Body of pancreas (tissue), 4 donors: Measurements from ENCODE around the gene RABAC1. TPM values are rescaled to one million over a fixed set of nuclear protein-coding genes. Genes with fewer than 3 reads are reported as not detected.

Experiments
- ATAC-seq: fragments of 150-250 bp; one replicate; pipeline ENCODE4 v1.9.1; 2016
- DNase-seq, 4 donors: peaks; one replicate each; pipeline ENCODE4 v3.0.0-alpha.2; 2019
- H3K27ac ChIP-seq, 4 donors: fragments of 200-600 bp; sonication (generic); 1 replicate in 3 of 4; 2 replicates in 1 of 4; pipeline versions ENCODE4 v1.5.1 to v1.6.1; 2016 to 2019; ENCODE audit warnings: mild to moderate bottlenecking in 1 of 4, mixed read lengths in 1 of 4, moderate library complexity in 1 of 4
- H3K27me3 ChIP-seq, 2 donors: fragments of 200-600 bp; sonication (generic); one replicate each; pipeline ENCODE4 v1.6.0; 2016; ENCODE audit warnings: mild to moderate bottlenecking in 1 of 2
- H3K36me3 ChIP-seq, 2 donors: fragments of 200-600 bp; sonication (generic); replicated peaks in 1 of 2; 2 replicates each; pipeline ENCODE4 v1.5.1; 2016; ENCODE audit warnings: low read depth in 2 of 2; ENCODE audit not compliant: insufficient read depth in 1 of 2
- H3K4me1 ChIP-seq: fragments of 200-600 bp; sonication (generic); one replicate; pipeline ENCODE4 v1.6.0; 2016
- H3K4me3 ChIP-seq, 2 donors: fragments of 200-600 bp; sonication (generic); 1 replicate in 1 of 2; 2 replicates in 1 of 2; pipeline ENCODE4 v1.5.1; 2016 to 2019
- H3K9me3 ChIP-seq, 3 donors: fragments of 200-600 bp; sonication (generic); 1 replicate in 2 of 3; 2 replicates in 1 of 3; pipeline ENCODE4 v1.5.1; 2016
- POLR2A ChIP-seq, 3 donors: fragments of 450-650 bp; IDR thresholded peaks; one replicate each; pipeline ENCODE4 v1.6.1; 2016; ENCODE audit warnings: antibody characterized with exemption in 3 of 3, mild to moderate bottlenecking in 2 of 3
- WGBS, 2 donors: methylation state at CpG; one replicate each; pipeline ENCODE4 v1.1.5; 2017; 5-methylcytosine and 5-hydroxymethylcytosine counted together
- intact Hi-C: fragments of 100-400 bp; cut with DNase I; formaldehyde crosslinking; loops from one replicate; pipeline ENCODE4 v1.15.1; 2023
- total RNA-seq, 2 donors: library from RNA; depleted of rRNA; stranded (reverse); fragments of >200 nt; gene quantifications; one replicate each; pipeline ENCODE4 v1.1.0, GENCODE V29; 2016
- TF ChIP-seq, protein P1 (sequence below), 7 experiments: fragments of 450-650 bp in 4 of 7; fragments of 200-600 bp in 3 of 7; sonication (generic) in 3 of 7; IDR thresholded peaks; one replicate each; pipeline ENCODE4 v1.5.1; 2016 to 2019; ENCODE audit warnings: antibody characterized with exemption in 7 of 7

RABAC1 gene
- total RNA-seq, 2 donors from 2014 or later, result 87.3 to 88.5 TPM

- H3K4me1 ChIP-seq, result peaks cover 15% of the 10 kb centered on the region
- TF ChIP-seq, protein P1, sequence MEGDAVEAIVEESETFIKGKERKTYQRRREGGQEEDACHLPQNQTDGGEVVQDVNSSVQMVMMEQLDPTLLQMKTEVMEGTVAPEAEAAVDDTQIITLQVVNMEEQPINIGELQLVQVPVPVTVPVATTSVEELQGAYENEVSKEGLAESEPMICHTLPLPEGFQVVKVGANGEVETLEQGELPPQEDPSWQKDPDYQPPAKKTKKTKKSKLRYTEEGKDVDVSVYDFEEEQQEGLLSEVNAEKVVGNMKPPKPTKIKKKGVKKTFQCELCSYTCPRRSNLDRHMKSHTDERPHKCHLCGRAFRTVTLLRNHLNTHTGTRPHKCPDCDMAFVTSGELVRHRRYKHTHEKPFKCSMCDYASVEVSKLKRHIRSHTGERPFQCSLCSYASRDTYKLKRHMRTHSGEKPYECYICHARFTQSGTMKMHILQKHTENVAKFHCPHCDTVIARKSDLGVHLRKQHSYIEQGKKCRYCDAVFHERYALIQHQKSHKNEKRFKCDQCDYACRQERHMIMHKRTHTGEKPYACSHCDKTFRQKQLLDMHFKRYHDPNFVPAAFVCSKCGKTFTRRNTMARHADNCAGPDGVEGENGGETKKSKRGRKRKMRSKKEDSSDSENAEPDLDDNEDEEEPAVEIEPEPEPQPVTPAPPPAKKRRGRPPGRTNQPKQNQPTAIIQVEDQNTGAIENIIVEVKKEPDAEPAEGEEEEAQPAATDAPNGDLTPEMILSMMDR (IDR thresholded peaks at IDR 0.05), result no peak
- no peak for TF ChIP-seq POLR2A (IDR thresholded peaks at IDR 0.05)
- peak; percentile 28 to 56 (median 47) for DNase-seq
- no peak overlapping the region for H3K27ac ChIP-seq
- no peak overlapping the region for H3K4me3 ChIP-seq
- intact Hi-C loops, result no loop called here
- peaks cover 0 to 27% of the 10 kb centered on the region in 2 donors for H3K27me3 ChIP-seq
- H3K36me3 ChIP-seq, result no peaks in the 10 kb centered on the region
- no peaks in the 10 kb centered on the region for H3K9me3 ChIP-seq
- WGBS, 2 donors, result 1 to 2% methylated on average over 24 to 31 of the region's 35 CpGs
- peak; percentile 73 for ATAC-seq
Observed at GRCh38 chr19:41997121-41997850, 38.2 kb upstream of the RABAC1 start.

DNA sequence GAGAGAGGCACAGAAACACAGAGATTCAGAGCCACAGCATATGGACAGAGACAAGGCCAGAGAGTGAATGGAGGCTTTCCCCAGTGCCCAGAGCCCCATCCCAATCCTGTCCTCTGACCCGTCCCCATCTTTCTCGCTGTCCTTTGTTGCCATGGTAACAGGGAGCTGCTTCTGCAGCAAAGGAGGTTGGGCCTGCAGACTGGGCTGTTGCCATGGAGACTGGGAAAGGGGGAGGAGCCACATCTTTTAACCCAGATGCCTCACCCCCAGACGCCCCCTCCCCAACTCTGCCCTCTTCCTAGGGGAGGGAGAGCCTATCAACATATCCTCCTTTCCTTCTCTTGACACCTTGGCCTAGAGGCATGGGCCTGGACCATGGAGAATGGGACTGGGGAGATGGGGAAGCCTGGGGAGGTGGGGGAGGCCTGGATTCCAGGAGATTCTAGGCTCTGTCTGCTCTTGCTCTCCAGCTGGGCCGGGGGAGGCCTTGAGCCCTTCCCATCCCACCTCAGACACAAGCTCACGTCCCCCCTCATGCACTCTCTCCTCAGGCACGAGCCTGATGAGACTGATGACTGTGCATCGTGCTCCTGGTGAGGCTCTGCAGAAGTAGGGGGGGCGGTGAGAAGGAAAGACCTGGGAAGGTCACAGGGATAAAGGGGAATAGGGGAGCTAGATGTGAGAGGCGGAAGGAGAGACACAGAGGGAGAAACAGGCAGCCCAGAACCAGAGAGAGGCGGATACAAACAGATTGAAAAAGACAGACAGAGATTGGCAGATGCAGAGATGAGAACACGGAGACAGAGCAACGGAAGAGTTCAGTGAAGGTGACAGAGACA, 37.1 kb upstream of the RABAC1 start:
- Histone ChIP-seq H3K4me3 (no peak overlapping the region), H3K9me3 (no peaks in the 10 kb centered on the region), H3K4me1 (peaks cover 15% of the 10 kb centered on the region), H3K27ac (no peak overlapping the region), H3K27me3 (peaks cover 0 to 27% of the 10 kb centered on the region in 2 donors), H3K36me3 (no peaks in the 10 kb centered on the region)
- ATAC-seq (no peak), DNase-seq (no peak)
- TF ChIP-seq POLR2A (IDR thresholded peaks at IDR 0.05), result no peak
- intact Hi-C loops, result no loop called here
- 29 to 40% methylated on average over 12 of the region's 12 CpGs for WGBS, 2 donors

DNA sequence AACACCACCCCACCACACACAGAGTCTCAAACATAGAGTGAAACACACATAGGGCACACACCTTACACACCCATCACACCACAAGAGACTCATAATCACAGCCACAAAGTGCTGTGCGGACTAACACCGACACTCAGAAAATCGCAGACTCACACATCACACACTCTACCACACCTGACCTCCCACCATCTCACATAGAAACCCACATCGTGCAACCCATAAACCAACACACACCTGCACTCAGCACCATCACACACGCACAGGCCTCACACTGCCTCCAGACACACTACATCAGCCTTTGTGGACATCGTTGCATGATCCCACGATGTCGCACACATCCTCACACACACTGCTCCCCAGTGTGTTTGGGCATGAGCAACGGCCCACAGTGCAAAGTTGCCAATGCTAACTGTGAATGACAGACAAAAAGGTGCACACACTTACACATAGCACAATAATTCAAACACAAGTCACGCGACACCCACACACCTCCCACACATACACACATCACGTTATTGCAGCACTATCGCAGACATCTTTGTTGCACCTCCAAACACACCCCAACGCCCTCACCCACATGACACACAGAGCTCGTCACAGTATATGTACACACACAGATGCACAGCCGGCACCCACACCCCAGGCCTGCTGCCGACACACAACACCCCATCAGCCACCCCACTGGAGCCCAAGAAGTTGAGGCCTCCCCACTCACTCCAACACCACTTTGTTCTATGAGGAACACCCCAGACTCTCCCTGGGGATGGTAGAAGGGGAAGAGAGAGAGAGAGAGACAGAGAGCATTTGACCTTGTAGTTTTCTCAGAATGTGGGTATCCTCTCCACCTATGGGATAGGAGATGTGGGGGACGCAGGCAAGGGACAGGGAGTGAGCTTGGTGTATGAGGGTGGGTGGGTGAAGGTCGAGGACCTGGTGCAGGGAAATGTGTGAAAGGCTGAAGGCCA, 36.2 kb upstream of the RABAC1 start:
- TF ChIP-seq, protein P1 (IDR thresholded peaks at IDR 0.05), result no peak
- TF ChIP-seq POLR2A (IDR thresholded peaks at IDR 0.05), result no peak
- H3K27ac ChIP-seq, result no peak overlapping the region
- H3K36me3 ChIP-seq, result no peaks in the 10 kb centered on the region
- H3K4me1 ChIP-seq, result peaks cover 15% of the 10 kb centered on the region
- DNase-seq (no peak), ATAC-seq (no peak)
- H3K27me3 ChIP-seq, result peaks cover 0 to 27% of the 10 kb centered on the region in 2 donors
- intact Hi-C loops, result no loop called here
- H3K4me3 ChIP-seq, result no peak overlapping the region
- 76 to 77% methylated on average over 19 of the region's 19 CpGs for WGBS, 2 donors
- H3K9me3 ChIP-seq, result no peaks in the 10 kb centered on the region

- intact Hi-C loops, result no loop called here
- no peak overlapping the region for H3K4me3 ChIP-seq
- peaks cover 15% of the 10 kb centered on the region for H3K4me1 ChIP-seq
- no peak for TF ChIP-seq POLR2A (IDR thresholded peaks at IDR 0.05)
- TF ChIP-seq, protein P1 (IDR thresholded peaks at IDR 0.05), result no peak
- WGBS, 2 donors, result 18 to 29% methylated on average over 9 to 12 of the region's 13 CpGs
- peaks cover 0 to 24% of the 10 kb centered on the region in 2 donors for H3K27me3 ChIP-seq
- DNase-seq, result no peak
- no peak overlapping the region for H3K27ac ChIP-seq
- no peak for ATAC-seq
- H3K36me3 ChIP-seq, result no peaks in the 10 kb centered on the region
- no peaks in the 10 kb centered on the region for H3K9me3 ChIP-seq
Observed at GRCh38 chr19:41994521-41994971, 35.4 kb upstream of the RABAC1 start.
